Pancreas (tissue), 10 donors: Measurements from ENCODE around the gene ACTN3. TPM values are rescaled to one million over a fixed set of nuclear protein-coding genes. Genes with fewer than 3 reads are reported as not detected.
"Not testable (repeated sequence)": the region's sequence is repeated elsewhere in the genome, so short reads cannot be mapped to it uniquely, and the experiment has no call there.

Experiments used
- ATAC-seq, 4 donors: fragments of 200-7000 bp; cut with Tn5 transposase; one replicate each; pipeline versions ENCODE4 v1.8.0 to v1.9.1; 2020; ENCODE audit warnings: mild to moderate bottlenecking in 4 of 4, moderate library complexity in 4 of 4
- DNase-seq, 6 donors: peaks; one replicate each; pipeline ENCODE4 v3.0.0-alpha.2; 2020
- FAIRE-seq: peaks from 2 replicates; lab custom pipeline; 2012; peaks lifted over from hg19 to GRCh38; lab: Jason Lieb, UNC
- H3K27ac ChIP-seq, 4 donors: fragments of 200-600 bp; sonication (generic); 1 replicate in 3 of 4; 2 replicates in 1 of 4; pipeline versions ENCODE4 v1.5.0 to v1.8.0; 2020
- H3K27me3 ChIP-seq, 4 donors: fragments of 200-600 bp; one replicate each; pipeline ENCODE4 v1.8.0; 2021
- H3K36me3 ChIP-seq, 3 donors: fragments of 200-600 bp; sonication (generic) in 1 of 3; one replicate each; pipeline versions ENCODE4 v1.5.0 to v1.8.0; 2020 to 2021
- H3K4me1 ChIP-seq, 3 donors: fragments of 200-600 bp; one replicate each; pipeline ENCODE4 v1.8.0; 2021
- H3K4me3 ChIP-seq, 4 donors: fragments of 200-600 bp; sonication (generic) in 2 of 4; one replicate each; pipeline versions ENCODE4 v1.5.0 to v1.8.0; 2020 to 2021
- H3K9me3 ChIP-seq, 4 donors: fragments of 200-600 bp; one replicate each; pipeline ENCODE4 v1.8.0; 2021
- WGBS, 2 donors: extraction: QIAGEN DNeasy Blood & Tissue Kit; methylation state at CpG; one replicate each; pipeline ENCODE4 v1.1.7; 2013; 5-methylcytosine and 5-hydroxymethylcytosine counted together
- intact Hi-C, 3 donors: fragments of 100-400 bp; cut with DNase I; formaldehyde crosslinking; loops; one replicate each; pipeline versions ENCODE4 v1.11.1 to v1.14.2; 2022
- polyA plus RNA-seq, 2 donors: library from polyadenylated mRNA; stranded (reverse); fragments of 200-250 nt; gene quantifications; one replicate each; pipeline ENCODE4 v1.2.3, GENCODE V29; 2013
- total RNA-seq, 6 donors: library from RNA; stranded (reverse); fragmentation: NEBNext Ultra II Directional in 4 of 6; extraction: Animal tissue kit (Norgen Biotek cat#: 25700) in 4 of 6; gene quantifications; one replicate each; pipeline versions ENCODE4 v1.2.1 to v1.2.4, GENCODE V29; 2021 to 2023
- TF ChIP-seq, protein P1 (sequence below), 4 donors: fragments of 200-600 bp; sonication (generic) in 3 of 4; IDR thresholded peaks; one replicate each; pipeline versions ENCODE4 v1.5.0 to v1.8.0; 2021; ENCODE audit warnings: antibody characterized with exemption in 4 of 4
- donor health status: healthy with polysubstance abuse.
- donor health status: DM: no; HTN: no; CAD: no; lungs with moderate emphysema.
- donor health status: DM: no; HTN: no; CAD: no.
- donor health status: control.
- donor health status: control.
- donor health status: Bipolar disorder and iron deficiency.
- donor health status: DM: yes; HTN: yes; CAD: no.
- donor health status: DM: no; HTN: no; CAD: no.
- donor health status: DM: no; HTN: no; CAD: no.
- donor health status: DM: yes; HTN: yes; CAD: no.

ACTN3 gene
- total and polyA plus RNA-seq, 8 donors: 0.05 to 0.15 TPM; not detected in 6

DNA sequence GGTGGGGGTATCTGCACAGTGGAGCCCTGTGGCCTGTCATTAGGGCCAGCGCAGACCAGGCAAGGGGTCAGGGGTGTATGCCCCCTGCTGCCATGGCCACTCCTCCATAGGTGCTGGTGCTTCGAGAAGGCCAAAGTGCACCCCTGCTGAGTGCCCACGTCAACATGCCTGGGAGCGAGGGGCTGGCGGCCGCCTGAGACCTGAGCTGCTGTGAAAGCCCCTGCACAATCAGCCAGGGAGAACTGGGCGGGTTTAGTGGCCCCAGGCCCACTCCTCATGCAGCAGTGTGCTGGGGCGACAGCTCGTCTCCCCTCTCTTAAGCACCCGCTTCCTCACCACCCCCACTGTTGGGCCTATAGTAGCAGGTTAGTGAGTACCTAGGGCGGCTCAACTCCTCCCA, 14.9 kb upstream of the ACTN3 start:
- Histone ChIP-seq H3K36me3 (peaks cover 0 to 3% (median 0%) of the 10 kb centered on the region in 3 donors), H3K9me3 (no peaks in the 10 kb centered on the region), H3K27ac (no peak overlapping the region), H3K27me3 (no peaks in the 10 kb centered on the region), H3K4me3 (no peak overlapping the region), H3K4me1 (no peaks in the 10 kb centered on the region)
- ATAC-seq (no peak), FAIRE-seq (no peak), DNase-seq (no peak)
- TF ChIP-seq, protein P1, sequence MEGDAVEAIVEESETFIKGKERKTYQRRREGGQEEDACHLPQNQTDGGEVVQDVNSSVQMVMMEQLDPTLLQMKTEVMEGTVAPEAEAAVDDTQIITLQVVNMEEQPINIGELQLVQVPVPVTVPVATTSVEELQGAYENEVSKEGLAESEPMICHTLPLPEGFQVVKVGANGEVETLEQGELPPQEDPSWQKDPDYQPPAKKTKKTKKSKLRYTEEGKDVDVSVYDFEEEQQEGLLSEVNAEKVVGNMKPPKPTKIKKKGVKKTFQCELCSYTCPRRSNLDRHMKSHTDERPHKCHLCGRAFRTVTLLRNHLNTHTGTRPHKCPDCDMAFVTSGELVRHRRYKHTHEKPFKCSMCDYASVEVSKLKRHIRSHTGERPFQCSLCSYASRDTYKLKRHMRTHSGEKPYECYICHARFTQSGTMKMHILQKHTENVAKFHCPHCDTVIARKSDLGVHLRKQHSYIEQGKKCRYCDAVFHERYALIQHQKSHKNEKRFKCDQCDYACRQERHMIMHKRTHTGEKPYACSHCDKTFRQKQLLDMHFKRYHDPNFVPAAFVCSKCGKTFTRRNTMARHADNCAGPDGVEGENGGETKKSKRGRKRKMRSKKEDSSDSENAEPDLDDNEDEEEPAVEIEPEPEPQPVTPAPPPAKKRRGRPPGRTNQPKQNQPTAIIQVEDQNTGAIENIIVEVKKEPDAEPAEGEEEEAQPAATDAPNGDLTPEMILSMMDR (IDR thresholded peaks at IDR 0.05): no peak
- 91 to 95% methylated on average over 10 to 11 of the region's 11 CpGs for WGBS, 2 donors
- intact Hi-C loops: no loop called here

DNA sequence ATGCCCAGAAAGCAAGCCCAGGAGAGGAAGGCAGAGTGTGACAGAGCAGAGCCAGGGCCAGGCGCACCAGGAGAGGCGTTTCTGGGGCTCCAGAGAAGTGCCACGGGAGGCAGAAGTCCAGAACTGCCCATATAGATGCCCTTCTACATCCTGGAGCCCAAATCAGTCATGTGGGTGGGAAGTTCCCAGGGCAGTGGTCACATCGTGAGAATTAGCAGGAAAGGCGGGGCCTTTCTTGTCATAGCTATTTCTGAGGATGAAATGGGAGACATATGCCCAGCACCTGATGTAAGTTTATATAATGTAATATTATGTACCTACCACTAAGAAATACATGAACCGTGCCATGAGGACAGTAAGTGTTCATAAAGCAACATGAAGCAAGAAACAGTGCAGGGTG, 13.9 kb upstream of the ACTN3 start:
- Histone ChIP-seq H3K4me3 (no peak overlapping the region), H3K4me1 (no peaks in the 10 kb centered on the region), H3K36me3 (peaks cover 0 to 3% (median 0%) of the 10 kb centered on the region in 3 donors), H3K9me3 (no peaks in the 10 kb centered on the region), H3K27me3 (no peaks in the 10 kb centered on the region), H3K27ac (no peak overlapping the region)
- DNase-seq (no peak), FAIRE-seq (no peak), ATAC-seq (no peak)
- WGBS, 2 donors: 72 to 84% methylated on average over 6 of the region's 6 CpGs
- TF ChIP-seq, protein P1 (IDR thresholded peaks at IDR 0.05): no peak
- intact Hi-C loops: no loop called here

DNA sequence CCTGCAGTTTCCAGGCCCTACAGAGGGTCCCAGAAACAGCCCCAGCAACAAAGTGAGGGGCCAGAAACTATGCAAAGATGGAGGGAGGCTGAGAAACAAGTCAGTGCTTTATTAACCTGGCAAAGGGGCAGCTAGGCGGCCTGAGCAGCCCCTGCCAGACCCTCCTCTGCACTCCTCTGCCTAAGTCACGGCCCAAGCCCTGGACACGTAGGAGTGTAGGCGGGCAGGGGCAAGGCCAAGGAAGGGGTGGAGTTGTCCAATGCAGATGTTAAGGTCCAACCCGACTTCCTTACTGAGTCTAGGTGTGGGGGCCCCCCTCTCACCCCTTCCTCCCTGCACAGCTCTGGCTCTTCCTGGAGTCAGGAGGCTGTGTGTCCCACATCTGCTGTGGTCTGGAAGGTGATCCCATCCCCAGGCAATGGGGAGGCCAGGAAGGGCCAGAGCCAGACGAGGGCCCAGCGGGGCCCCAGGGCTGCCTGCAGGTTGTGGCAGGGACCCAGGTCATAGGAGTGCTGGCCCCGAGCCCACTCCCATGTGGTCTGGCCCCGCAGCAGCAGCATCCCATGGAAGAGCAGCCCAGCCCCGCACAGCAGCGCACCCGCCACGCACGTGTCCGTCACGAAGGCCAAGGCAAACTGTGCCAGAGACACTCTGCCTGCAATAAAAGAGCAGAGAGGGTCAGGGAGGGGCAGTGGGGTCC, 7.4 kb upstream of the ACTN3 start:
- intact Hi-C loops: no loop called here
- Histone ChIP-seq H3K27me3 (no peaks in the 10 kb centered on the region), H3K36me3 (peaks cover 0 to 8% (median 0%) of the 10 kb centered on the region in 3 donors)

DNA sequence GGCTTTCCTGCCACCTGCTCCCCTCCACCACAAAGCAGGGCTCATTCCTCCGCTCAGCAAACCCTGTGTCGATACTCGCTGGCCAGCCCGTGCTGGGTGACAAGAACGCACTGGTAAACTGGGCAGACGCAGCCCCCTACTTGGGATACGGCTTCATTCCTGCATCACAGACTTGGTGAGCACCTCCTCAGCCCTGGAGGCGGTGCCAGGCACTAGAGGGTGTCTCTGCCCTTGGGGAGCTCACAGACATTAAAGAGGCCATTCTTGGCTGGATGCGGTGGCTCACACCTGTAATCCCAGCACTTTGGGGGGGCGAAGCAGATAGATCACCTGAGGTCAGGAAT, 6.9 kb upstream of the ACTN3 start:
- no peaks in the 10 kb centered on the region for H3K9me3 ChIP-seq
- FAIRE-seq (no peak), ATAC-seq (no peak), DNase-seq (no peak)
- no peaks in the 10 kb centered on the region for H3K27me3 ChIP-seq
- WGBS, 2 donors: 85 to 94% methylated on average over 10 of the region's 10 CpGs
- peaks cover 0 to 8% (median 0%) of the 10 kb centered on the region in 3 donors for H3K36me3 ChIP-seq
- H3K4me3 ChIP-seq: no peak overlapping the region
- intact Hi-C loops: no loop called here
- TF ChIP-seq, protein P1 (IDR thresholded peaks at IDR 0.05): no peak
- no peak overlapping the region for H3K27ac ChIP-seq
- H3K4me1 ChIP-seq: peaks cover 0 to 9% (median 0%) of the 10 kb centered on the region in 3 donors

More for the DNA sequence above, 7.4 kb upstream of the ACTN3 start:
- H3K9me3 ChIP-seq: no peaks in the 10 kb centered on the region
- DNase-seq: peak in 1 of 6 donors; percentile 65
- H3K4me3 ChIP-seq: no peak overlapping the region
- H3K4me1 ChIP-seq: peaks cover 0 to 5% (median 0%) of the 10 kb centered on the region in 3 donors
- no peak overlapping the region for H3K27ac ChIP-seq
- FAIRE-seq: no peak
- 84 to 87% methylated on average over 16 of the region's 16 CpGs for WGBS, 2 donors
- ATAC-seq: peak in 1 of 4 donors; percentile 11
- TF ChIP-seq, protein P1 (IDR thresholded peaks at IDR 0.05): no peak

DNA sequence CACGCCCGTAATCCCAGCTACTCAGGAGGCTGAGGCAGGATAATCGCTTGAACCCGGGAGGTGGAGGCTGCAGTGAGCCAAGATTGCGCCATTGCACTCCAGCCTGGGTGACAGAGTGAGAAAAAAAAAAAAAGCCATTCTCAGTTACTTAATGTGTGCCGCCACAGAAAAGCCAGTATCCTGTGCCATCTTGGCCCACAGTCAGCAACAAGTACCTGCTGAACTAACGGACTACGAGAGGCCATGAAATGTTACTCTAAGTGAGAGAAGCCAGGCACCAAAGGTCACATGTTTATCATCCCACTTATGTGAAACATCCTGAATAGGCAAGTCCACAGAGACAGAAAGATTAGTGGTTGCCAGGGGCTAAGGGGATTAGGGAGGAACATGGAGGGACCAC, 6.1 kb upstream of the ACTN3 start:
- H3K36me3 ChIP-seq, H3K4me3 ChIP-seq, intact Hi-C loops, H3K27ac ChIP-seq, ATAC-seq, H3K27me3 ChIP-seq, FAIRE-seq, H3K9me3 ChIP-seq: not testable (repeated sequence)
- 82 to 90% methylated on average over 6 to 8 of the region's 8 CpGs for WGBS, 2 donors
- peaks cover 0 to 15% (median 0%) of the 10 kb centered on the region in 3 donors for H3K4me1 ChIP-seq
- DNase-seq: peak in 1 of 6 donors; percentile 4
